Activated T-cell treated with anti-CD3 and anti-CD28 coated beads for 4 hours (primary cell): ENCODE measurements around the gene PARD3.

Source experiments
- DNase-seq: peaks from one replicate; pipeline ENCODE4 v3.0.0-alpha.2; 2020

Gene PARD3

DNA sequence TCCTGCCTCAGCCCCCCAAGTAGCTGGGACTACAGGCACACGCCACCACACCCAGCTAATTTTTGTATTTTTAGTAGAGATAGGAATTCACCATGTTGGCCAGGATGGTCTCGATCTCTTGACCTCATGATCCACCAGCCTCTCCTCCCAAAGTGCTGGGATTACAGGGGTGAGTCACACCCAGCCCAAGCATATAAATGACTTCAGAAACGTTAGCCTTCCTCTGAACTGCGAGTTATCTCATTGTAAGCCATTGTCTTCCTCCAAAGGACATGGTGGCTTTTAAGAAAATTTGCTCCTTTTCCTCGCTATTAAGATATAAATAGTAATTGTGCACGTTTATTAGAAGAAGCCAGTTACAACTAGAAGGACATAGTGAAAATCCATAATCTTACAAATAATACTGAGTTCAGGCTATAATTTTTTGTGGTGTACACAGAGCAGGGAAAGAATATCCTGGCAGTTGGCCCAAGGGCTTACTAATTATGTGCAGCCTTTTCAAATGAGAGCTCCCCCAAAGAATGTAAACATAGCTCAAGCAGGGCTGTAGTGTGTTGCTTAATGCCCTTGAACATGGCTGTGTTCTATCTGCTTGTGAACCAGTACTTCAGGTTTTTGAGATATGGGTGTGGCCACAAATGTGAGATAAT lies 495.8 kb downstream of the PARD3 start:
- no peak for DNase-seq

GRCh38 chr10:34316154-34316553 lies 498.9 kb downstream of the PARD3 start:
- no peak for DNase-seq

- no peak for DNase-seq
These were observed 500.6 kb downstream of the PARD3 start for GRCh38 chr10:34314457-34314856.

DNA sequence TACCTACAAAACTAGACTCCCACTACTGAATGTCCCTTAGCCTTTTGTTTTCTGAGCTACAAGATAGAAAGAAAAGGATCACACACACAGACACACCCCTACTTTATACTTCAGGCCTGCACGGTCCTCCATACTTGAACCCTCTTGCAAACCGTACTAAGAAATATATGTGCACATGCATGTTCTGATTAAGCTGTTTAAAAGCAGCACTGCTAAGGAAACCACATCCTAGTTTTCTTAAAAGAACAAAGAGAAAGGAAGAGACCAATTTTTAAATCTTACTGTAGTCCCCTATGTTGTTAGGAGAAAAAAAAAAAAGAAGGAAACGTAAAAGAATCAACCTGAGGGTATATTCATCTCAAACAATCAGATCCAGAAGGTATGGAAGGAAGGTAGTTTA lies 501.2 kb downstream of the PARD3 start:
- DNase-seq = no peak

DNA sequence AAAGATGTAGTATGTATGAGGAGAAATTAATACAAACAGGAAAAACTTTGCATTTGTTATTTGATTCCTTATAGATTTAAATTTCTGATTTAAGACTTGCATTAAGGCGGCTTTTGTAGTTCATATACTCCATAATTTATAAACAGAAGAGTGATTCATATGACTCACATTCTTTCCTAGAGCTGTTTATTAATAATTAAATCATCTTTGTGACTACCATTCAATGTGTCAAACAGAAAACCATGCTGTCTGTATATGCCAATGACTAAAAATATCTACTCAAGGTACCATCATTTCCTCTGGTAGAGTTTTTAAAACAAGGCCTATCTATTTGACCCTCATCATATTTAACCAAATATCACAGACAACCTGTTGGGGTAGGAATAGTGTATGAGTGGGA lies 501.7 kb downstream of the PARD3 start:
- no peak for DNase-seq

- DNase-seq = no peak
These were observed 503.4 kb downstream of the PARD3 start for GRCh38 chr10:34311679-34312078.

- no peak for DNase-seq
These were observed 504.9 kb downstream of the PARD3 start for GRCh38 chr10:34310234-34310633.

DNA sequence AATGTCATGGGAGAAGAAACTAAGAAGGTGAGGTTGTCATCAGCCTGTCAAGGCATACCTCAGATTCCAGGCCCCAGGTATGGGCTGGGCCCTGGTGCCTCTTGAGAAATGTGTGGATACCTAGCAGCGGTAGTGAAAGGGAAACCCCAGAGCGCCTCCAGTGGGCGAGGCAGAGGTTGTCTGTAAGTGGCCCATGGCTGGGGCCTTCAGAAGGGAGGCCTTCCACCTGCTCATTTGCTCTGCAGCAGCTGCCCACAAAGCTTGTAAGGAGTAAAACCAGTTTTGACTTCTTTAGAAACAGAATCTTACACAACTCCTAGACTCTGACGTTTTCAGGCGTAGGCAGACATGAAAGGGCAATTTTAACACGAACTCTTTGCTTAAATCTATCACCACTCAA lies 509.9 kb downstream of the PARD3 start:
- DNase-seq = no peak

- DNase-seq = no peak
These were observed 512.1 kb downstream of the PARD3 start for GRCh38 chr10:34303022-34303421.

DNA sequence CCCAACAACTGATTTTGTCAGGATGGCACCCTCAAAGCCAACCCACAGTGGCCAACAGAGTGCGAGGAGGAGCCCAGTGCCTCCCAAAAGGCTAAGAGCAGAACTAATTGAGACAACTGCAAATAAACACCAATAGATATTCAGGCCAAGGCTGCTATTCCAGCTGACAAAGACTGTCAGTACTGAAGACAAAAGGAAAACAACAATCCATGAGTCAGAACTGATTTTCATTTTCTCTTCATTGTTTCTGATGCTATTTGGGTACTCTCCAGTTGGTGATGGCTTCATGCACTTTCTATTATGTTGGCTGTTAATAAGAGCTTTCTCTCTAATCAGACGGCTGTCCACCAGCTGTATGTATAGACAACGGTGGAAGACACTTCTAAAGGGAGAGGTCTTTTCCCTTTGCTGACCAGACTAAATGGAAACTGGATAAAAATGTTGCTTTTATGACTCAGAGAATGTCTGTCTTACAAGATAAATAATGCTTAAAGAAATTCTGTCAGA lies 515.9 kb downstream of the PARD3 start:
- DNase-seq = no peak

GRCh38 chr10:34298346-34298818 lies 516.7 kb downstream of the PARD3 start:
- no peak for DNase-seq

DNA sequence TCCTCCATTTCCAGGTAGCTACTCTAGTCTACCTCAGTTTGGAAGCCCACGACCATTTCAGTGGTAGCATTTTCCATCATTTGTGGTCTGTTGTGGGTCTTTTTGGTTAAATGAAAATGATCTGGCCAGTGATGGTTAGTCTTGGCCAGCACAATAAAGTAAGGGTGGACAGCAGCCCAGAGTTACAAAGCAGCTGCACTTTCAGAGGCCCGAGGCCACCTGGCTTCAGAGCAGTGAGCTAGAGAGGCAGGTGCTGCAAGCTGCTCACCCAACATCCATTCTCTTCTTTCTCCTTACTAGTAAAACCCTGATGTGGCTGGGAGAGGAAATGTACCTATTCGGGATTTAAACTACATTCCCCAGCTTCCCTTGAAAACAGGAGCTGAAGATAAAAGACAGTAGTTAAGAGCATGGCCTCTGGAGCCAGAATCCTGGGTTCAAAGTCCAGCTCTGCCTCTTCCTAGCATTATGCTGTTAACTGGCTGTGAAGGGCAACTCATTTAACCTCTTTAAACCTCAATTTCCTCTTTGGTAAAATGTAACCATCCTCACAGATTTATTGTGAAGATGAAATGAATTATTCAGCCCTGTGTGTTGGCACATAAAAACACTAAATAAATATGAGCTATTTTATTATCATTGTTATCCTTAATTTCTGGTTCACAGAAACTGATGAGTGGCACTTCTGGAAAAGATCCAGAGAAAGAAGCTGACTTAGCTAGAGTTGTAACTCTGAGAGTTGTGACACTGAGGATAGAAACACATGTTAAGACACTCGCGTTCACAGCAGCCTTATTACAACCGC lies 517.4 kb downstream of the PARD3 start:
- no peak for DNase-seq

DNA sequence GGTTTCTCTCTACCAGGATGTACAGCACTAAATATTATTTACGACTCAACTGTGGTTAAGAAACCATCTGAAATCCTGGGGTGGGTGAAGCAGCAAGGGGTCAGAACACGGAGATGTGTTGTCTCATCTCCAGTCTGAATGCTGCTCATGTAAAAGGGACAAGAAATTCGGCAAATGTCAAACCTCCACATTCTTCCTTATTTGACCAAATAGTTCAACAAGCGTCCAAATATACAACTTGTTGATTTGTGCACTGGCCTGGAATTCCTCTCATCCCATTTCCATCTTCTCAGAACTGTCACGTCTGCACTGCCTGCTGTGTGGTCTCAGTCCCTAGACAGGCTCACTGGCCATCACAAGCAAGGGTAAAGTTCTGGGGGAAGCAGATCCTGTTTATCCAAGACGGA lies 520.0 kb downstream of the PARD3 start:
- DNase-seq = no peak

- no peak for DNase-seq
These were observed 521.0 kb downstream of the PARD3 start for GRCh38 chr10:34294137-34294536.

- no peak for DNase-seq
These were observed 522.4 kb downstream of the PARD3 start for GRCh38 chr10:34292675-34293074.

DNA sequence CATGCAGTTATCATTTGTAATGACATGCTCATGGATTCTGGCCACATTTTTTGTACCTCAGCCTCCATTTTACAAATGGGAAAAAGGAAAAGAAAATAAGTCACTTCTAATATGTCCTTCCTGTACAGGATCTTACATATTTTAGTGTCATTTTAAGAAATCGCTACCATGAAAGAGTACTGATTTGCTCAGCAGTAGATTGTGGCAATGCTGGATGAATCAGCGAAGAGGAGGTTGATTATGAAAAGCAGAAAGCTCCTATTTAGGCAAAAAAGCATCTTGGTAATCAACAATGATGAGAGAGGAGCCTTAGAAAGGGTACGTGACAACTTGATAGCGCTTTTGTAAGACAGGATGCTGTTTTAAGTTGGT lies 522.9 kb downstream of the PARD3 start:
- no peak for DNase-seq

GRCh38 chr10:34291466-34292193 lies 523.5 kb downstream of the PARD3 start:
- no peak for DNase-seq

GRCh38 chr10:34290412-34291081 lies 524.5 kb downstream of the PARD3 start:
- DNase-seq = no peak

- no peak for DNase-seq
These were observed 526.5 kb downstream of the PARD3 start for GRCh38 chr10:34288634-34289033.

DNA sequence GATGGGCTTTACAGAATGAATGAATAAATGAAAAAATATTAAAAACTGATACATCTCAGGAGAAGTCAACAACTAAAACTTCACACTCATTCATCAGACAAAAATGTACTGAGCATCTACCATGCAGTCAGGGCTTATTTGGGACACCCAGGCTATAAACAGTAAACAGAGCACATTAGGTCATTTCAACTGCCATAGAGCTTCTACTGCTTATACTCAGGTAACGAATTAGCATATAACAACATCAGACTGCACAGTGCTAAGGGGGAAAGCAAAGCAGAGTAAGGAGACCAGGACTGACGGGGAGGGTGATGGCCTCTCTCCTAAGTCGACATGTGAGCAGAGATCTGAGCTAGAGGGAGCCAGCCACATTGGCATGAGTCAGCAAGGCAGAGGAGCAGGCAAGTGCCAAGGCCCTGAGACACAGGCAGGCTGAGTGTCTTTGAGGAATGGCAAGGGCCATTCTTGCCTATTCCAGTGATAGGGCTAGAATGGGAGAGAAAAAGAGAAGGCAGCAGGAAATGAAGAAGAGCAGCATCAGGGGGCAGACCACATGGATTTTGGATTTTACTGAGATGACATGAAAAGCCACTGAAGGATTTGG lies 528.9 kb downstream of the PARD3 start:
- no peak for DNase-seq

- no peak for DNase-seq
These were observed 533.2 kb downstream of the PARD3 start for GRCh38 chr10:34281661-34282582.
